GM20431 (cell line): ENCODE measurements around the gene RHOU.

Source experiments
- in situ Hi-C: fragments of 300-500 bp; cut with MseI, MboI; formaldehyde crosslinking; loops from one replicate; pipeline ENCODE4 v1.15.0; 2020; ENCODE audit warnings: low sequenced_read_pairs; ENCODE audit not compliant: unreplicated experiment

Gene RHOU

GRCh38 chr1:228781161-228781808, 46.0 kb downstream of the RHOU start:
- in situ Hi-C loops = no loop called here

- in situ Hi-C loops = no loop called here
Observed at GRCh38 chr1:228781809-228782661, 46.8 kb downstream of the RHOU start.

DNA sequence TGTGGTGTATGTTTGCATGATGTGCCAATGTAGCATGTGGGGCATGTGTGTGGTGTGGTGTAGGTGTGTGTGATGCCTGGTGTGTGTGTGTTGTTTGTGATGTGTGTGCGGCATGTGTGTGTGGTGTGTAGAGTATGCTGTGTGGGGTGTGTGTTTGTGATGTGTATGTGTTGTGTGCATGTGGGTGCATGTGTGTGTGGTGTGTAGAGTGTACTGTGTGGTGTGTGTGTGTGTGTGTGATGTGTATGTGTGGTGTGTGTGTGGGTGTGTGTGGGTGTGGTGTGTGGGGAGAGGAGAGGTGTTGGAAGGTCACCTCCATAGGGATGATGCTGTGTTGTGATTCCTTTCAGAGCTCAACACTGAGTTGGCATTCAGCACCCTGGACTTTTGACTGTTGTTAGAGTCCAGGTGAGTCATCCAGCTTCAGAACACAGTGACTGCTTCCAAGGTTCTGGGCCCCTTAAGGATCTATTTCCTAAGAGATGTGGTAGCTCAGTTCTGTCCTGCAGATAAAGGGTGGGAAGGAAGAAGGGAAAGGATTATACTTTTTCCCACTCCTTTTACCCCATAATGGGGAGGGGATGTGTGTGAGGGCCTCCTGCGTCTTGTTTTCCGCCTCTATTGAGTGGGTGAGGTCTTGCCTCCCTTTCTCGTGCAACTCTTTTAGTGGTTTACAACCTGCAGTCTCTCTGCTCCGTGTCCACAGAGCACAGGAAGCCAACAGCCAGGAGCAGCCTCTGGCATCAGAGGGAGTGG, 47.6 kb downstream of the RHOU start:
- in situ Hi-C loops = no loop called here

DNA sequence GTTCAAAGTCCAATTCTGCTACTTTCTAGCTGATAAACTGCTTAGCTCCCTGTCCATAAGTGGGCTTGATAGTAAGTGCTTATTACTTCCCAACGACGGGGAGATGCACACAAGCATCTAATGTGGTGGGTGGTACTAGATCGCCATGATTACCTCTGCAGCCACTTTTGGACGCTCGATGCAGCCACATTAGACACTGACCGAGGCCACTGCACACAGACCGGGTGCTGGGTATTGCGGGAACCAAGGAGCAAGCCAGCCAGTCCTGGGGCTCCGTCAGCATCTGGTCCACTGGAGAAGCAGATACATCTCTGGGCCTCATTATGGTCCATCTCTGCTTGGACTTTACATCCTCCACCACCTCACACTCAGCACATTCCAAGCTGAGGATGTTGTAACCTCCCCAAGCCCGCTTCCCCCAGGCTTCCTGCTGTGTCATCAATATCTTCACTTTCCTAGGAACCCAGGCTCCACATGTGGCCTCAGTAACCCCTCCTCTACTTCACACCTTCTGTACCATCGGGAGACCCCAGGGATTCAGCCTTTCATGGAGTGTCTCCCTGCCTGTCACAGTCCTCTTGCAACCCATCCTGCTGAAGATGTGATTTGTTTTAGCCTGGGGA, 48.2 kb downstream of the RHOU start:
- in situ Hi-C loops = no loop called here

DNA sequence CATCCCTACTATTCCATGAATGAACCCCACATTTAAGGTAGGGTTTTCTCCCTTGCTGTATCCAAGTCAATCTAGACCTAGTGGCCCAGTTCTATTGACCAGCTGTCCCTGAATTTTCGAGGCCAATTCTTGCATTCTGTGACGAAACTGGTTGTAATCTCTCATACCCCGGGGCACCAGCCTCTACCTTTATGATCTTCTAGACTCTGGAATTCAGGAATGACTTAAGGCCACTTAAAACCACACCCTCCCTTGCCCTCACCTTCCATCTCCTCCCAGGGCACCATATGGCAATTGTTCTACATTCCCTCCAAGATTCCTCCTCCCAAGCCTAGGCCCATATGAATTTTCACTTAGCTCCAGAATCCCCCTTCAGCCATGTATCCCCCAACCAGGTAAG, 48.9 kb downstream of the RHOU start:
- in situ Hi-C loops = no loop called here

DNA sequence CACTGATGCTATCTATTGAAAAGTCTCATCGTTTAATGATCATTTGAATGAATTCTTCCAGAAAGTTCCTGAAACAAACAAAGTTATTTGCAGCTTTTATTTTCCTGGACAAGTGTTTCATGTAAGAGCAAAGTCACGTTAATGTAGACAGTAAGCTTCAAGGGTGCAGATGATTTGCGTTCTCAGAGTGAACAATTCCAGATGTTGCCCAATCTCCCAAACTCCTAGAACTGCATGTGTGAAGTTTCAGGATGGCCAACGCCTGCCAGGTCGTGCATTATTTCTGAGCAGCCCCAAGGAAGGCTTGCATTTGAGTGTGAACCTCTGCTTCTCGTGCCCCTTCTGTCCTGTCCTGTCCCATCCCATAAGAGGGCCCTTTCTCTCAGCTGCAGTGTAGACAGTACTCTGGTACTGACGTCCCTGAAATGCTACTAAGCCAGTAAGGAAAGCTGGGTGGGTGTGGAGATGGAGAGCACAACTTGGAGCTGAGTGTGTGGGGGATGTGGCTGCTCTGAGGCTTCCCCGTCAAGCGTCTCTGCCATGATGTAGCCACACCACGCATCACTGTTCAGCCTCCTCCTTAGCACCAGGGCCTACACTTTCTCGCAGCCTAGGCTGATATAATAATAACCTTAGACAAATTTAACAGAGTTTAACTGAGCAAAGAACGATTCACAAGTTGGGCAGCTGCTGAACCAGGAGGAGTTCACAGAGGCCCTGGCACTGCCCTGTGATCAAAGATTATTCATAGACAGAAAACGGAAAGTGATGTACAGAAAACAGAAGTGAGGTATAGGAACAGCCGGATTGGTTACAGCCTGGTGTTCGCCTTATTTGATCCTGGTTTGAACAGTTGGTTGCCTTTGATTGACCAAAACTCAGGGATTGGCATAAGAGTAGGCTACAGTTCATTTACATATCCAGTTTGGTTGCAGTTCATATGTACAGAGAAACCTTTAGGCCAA, 50.4 kb downstream of the RHOU start:
- in situ Hi-C loops = no loop called here

DNA sequence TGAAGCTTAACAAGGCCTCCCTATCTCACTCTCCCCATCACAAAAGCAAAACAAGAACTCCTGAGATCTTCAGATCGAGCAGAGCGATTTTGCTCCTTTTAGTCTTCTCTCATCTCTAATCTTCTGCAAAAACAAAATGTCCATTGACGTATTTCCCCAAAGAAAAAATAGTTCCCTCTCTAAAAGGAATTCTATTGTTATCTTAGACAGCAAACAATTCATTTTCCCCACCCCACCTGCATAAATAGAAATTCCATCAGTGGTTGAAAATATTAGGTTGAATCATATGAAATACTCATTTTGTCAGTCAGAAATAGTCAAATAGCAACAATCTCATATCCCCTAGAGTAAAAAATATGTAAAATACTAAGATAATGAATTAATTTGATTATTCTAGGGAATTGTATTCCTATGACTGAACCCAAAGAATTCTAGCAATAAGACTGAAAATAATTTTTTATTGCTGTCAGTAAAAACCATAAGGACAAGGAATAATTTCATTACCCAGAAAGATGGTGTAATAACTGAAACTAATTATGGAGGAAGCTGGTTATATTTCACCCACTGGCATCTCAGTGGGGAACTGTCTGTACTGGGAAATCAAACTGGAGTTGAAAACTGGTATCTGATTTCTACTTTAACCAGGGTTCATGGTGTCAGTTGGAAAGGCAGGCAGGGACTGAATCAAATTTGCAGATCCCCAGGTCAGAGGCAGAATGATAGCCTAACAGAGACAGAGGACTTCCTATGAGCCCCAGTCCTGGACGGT, 51.3 kb downstream of the RHOU start:
- in situ Hi-C loops = no loop called here

GRCh38 chr1:228791791-228792190, 56.5 kb downstream of the RHOU start:
- in situ Hi-C loops = no loop called here

DNA sequence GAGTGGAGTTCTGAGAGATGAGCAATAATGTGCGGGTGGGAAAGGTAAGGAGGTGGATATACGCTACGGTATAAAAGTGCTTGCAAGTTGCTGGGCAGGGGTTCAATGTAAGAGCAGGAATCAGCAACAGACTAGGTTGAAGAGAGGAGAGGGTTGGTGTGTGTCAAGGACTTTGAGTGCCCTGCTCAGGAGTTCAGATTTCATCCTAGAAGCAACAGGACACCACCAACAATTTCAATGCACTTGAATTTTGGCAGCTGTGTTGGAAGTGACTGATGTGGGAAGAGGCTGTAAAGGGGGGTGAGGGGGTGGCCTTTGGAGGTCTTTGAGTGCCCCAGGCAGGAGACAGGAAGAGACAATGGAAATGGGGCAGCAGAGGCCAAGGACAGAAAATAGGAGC, 57.3 kb downstream of the RHOU start:
- in situ Hi-C loops = no loop called here

GRCh38 chr1:228793032-228793431, 57.8 kb downstream of the RHOU start:
- in situ Hi-C loops = no loop called here

DNA sequence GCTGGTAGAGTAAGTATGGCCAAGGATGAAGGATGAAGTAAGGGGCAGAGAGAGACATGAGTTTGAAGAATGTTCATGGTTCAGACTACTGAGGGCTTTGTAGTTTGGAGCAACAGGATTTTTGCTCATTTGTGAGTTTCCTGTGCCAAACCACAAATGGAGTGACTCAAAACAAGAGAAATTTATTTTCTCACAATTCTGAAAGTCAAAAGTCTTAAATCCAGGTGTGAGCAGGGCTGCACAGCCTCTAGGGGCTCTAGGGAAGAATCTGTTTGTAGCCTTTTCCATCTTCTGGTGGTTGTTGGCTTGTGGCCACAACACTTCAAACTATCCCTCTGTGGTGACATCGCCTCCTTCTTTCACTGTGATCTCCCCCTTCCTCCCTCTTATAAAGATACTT, 58.9 kb downstream of the RHOU start:
- in situ Hi-C loops = no loop called here

DNA sequence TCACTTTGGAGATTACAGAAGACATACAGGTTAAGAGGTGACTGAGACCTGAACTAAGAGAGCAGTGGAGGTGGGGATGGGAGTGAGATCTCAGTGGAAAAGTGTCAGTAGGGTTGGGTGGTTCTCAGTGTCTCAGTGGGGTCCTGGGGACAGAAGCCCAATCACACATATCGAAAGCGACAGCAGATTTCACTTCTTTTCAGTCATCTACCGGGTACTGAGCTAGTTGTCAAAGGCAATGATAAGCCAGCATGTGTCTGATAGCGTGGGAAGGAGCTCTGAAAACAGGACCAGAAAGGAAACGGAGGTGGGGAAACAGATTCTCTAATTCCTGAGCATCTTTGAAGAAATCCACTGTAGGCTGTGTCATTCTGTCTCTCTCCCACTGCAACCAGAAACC, 59.5 kb downstream of the RHOU start:
- in situ Hi-C loops = no loop called here

- in situ Hi-C loops = no loop called here
Observed at GRCh38 chr1:228795596-228795995, 60.3 kb downstream of the RHOU start.
